Endothelial cell of umbilical vein (primary cell): ENCODE results near the gene CASR. TPM values are rescaled to one million over a fixed set of nuclear protein-coding genes. Genes with fewer than 3 reads are reported as not detected.

ENCODE experiments used
- BruUV-seq: library from RNA; stranded (reverse); fragments of 400-500 nt; replicated peaks from 2 replicates; lab custom pipeline; 2021; lab: Mats Ljungman, UMichigan
- CTCF ChIA-PET: fragments of 300-600, 350-600 bp; sonication (Branson Sonifier 250); formaldehyde crosslinking; loops from one replicate; lab custom pipeline; 2021; ENCODE audit warnings: antibody characterized with exemption, inconsistent platforms; lab: Charles Lee
- POLR2A ChIA-PET: fragments of 300-600, 350-600 bp; sonication (Branson Sonifier 250); formaldehyde crosslinking; loops from one replicate; lab custom pipeline; 2021; ENCODE audit warnings: antibody characterized with exemption, inconsistent platforms; lab: Charles Lee
- DNase-seq: peaks from one replicate; pipeline ENCODE4 v3.0.0-alpha.2; 2011; ENCODE audit warnings: low read depth, low spot score
- FAIRE-seq: peaks from 2 replicates; lab custom pipeline; 2011; peaks lifted over from hg19 to GRCh38; lab: Jason Lieb, UNC
- H2AFZ ChIP-seq: 2 replicates; pipeline ENCODE4 v1.6.0; 2012; ENCODE audit warnings: low read depth, low read length, control low read depth, inconsistent platforms
- H3K27ac ChIP-seq: 2 replicates; pipeline ENCODE4 v1.5.1; 2011; ENCODE audit warnings: low read depth, mild to moderate bottlenecking, control low read depth, low read length, moderate library complexity; ENCODE audit not compliant: insufficient read depth
- H3K27me3 ChIP-seq, 2 experiments: 2 replicates each; pipeline versions ENCODE4 v1.6.0 to v1.6.1; 2011; ENCODE audit warnings: low read length in 2 of 2, mixed read lengths in 1 of 2; ENCODE audit not compliant: control insufficient read depth in 2 of 2, insufficient read depth in 2 of 2
- H3K36me3 ChIP-seq, 2 experiments: 2 replicates in 1 of 2; 3 replicates in 1 of 2; pipeline ENCODE4 v1.5.1; 2011; ENCODE audit warnings: low read length in 2 of 2, mild to moderate bottlenecking in 1 of 2, moderate library complexity in 1 of 2; ENCODE audit not compliant: control insufficient read depth in 2 of 2, insufficient read depth in 2 of 2; ENCODE audit errors: extremely low read depth in 1 of 2
- H3K4me1 ChIP-seq: 3 replicates; pipeline ENCODE4 v1.5.1; 2011; ENCODE audit warnings: mild to moderate bottlenecking, low read length; ENCODE audit not compliant: control insufficient read depth, insufficient read depth; ENCODE audit errors: extremely low read depth
- H3K4me2 ChIP-seq: 2 replicates; pipeline ENCODE4 v1.6.1; 2011; ENCODE audit warnings: low read length, control low read depth, mixed read lengths; ENCODE audit not compliant: insufficient read depth
- H3K4me3 ChIP-seq, 3 experiments: fragments of 200-600 bp in 1 of 3; sonication (generic), shearing (Covaris generic) in 1 of 3; replicated peaks in 1 of 3; 2 replicates each; pipeline ENCODE4 v1.5.1; 2011 to 2016; ENCODE audit warnings: control low read depth in 3 of 3, low read length in 3 of 3, mild to moderate bottlenecking in 2 of 3, inconsistent platforms in 1 of 3, low read depth in 1 of 3, moderate library complexity in 1 of 3; ENCODE audit not compliant: insufficient read depth in 1 of 3
- H3K79me2 ChIP-seq: 2 replicates; pipeline ENCODE4 v1.6.0; 2012; ENCODE audit warnings: low read length, inconsistent platforms; ENCODE audit not compliant: control insufficient read depth, insufficient read depth
- H3K9ac ChIP-seq: replicated peaks from 2 replicates; pipeline ENCODE3; 2011; ENCODE audit warnings: low read length, control low read depth; ENCODE audit not compliant: insufficient read depth; ENCODE audit errors: extremely low read depth
- H3K9me1 ChIP-seq: replicated peaks from 3 replicates; pipeline ENCODE4 v1.6.0; 2011; ENCODE audit warnings: mild to moderate bottlenecking, low read length; ENCODE audit not compliant: control insufficient read depth, insufficient read depth; ENCODE audit errors: extremely low read depth
- H3K9me3 ChIP-seq: replicated peaks from 2 replicates; pipeline ENCODE4 v1.5.1; 2012; ENCODE audit warnings: low read length, inconsistent platforms; ENCODE audit not compliant: control insufficient read depth, insufficient read depth
- H4K20me1 ChIP-seq: replicated peaks from 2 replicates; pipeline ENCODE3; 2011; ENCODE audit warnings: mild to moderate bottlenecking, low read length; ENCODE audit not compliant: control insufficient read depth, insufficient read depth; ENCODE audit errors: extremely low read depth
- CTCF ChIP-seq, 2 donors: IDR thresholded peaks; 1 replicate in 1 of 2; 2 replicates in 1 of 2; pipeline ENCODE4 v1.5.1; 2011; ENCODE audit warnings: low read length in 2 of 2, mild to moderate bottlenecking in 2 of 2, moderate library complexity in 2 of 2, control low read depth in 1 of 2, inconsistent platforms in 1 of 2, low read depth in 1 of 2; ENCODE audit not compliant: insufficient read depth in 1 of 2; ENCODE audit errors: extremely low read depth in 1 of 2
- EZH2 ChIP-seq: IDR thresholded peaks from 2 replicates; pipeline ENCODE4 v1.6.1; 2012; ENCODE audit warnings: borderline replicate concordance, low read depth, mild to moderate bottlenecking, moderate library complexity, low read length, inconsistent platforms; ENCODE audit not compliant: severe bottlenecking
- FOS ChIP-seq: IDR thresholded peaks from 2 replicates; pipeline ENCODE4 v1.6.1; 2011; ENCODE audit warnings: mild to moderate bottlenecking, low read length, moderate library complexity, borderline replicate concordance; ENCODE audit not compliant: insufficient read depth
- GATA2 ChIP-seq: IDR thresholded peaks from 2 replicates; pipeline ENCODE4 v1.7.0; 2011; ENCODE audit warnings: low read depth, mild to moderate bottlenecking, moderate library complexity, mixed read lengths, low read length; ENCODE audit not compliant: insufficient read length, insufficient read depth
- JUN ChIP-seq: IDR thresholded peaks from 2 replicates; pipeline ENCODE4 v1.6.1; 2011; ENCODE audit warnings: borderline replicate concordance, low read depth; ENCODE audit not compliant: insufficient read length, insufficient read depth
- MYC ChIP-seq: IDR thresholded peaks from one replicate; pipeline ENCODE4 v1.6.1; 2011; ENCODE audit warnings: mild to moderate bottlenecking, low read depth, low read length
- POLR2A ChIP-seq: IDR thresholded peaks from 2 replicates; pipeline ENCODE4 v1.6.1; 2012; ENCODE audit warnings: low read depth, mild to moderate bottlenecking, control low read depth, low read length
- POLR2AphosphoS5 ChIP-seq: IDR thresholded peaks from 2 replicates; pipeline ENCODE4 v1.6.1; 2012; ENCODE audit warnings: low read depth, mild to moderate bottlenecking, control low read depth, low read length, moderate library complexity; ENCODE audit not compliant: insufficient read depth
- dilution Hi-C: fragments of 300-500 bp; cut with MboI; formaldehyde crosslinking; loops from one replicate; pipeline ENCODE4 v1.15.0; 2019; ENCODE audit warnings: low sequenced_read_pairs; ENCODE audit not compliant: extremely low pct_ligation_motif_present
- intact Hi-C: fragments of 100-400 bp; cut with micrococcal nuclease; formaldehyde crosslinking; loops from one replicate; pipeline ENCODE4 v1.10.0; 2022
- polyA plus RNA-seq, 4 experiments: library from polyadenylated mRNA; depleted of rRNA in 3 of 4; stranded (reverse) in 3 of 4; unstranded in 1 of 4; fragments of >200 nt; gene quantifications; 2 replicates each; pipeline versions ENCODE4 v1.2.1 to v1.2.3, GENCODE V29; 2011 to 2012; ENCODE audit warnings: missing spikeins in 1 of 4
- total RNA-seq: library from RNA; stranded (reverse); gene quantifications from 2 replicates; pipeline ENCODE4 v1.2.3, GENCODE V29; 2021
- TF ChIP-seq, protein P1 (sequence below): IDR thresholded peaks from 2 replicates; pipeline ENCODE4 v1.6.1; 2011; ENCODE audit not compliant: insufficient read depth, insufficient read length

CASR gene
- total and polyA plus RNA-seq, 2 donors (not counting 3 experiments of a cell fraction or from before 2014, with no cell fraction given) = not detected

DNA sequence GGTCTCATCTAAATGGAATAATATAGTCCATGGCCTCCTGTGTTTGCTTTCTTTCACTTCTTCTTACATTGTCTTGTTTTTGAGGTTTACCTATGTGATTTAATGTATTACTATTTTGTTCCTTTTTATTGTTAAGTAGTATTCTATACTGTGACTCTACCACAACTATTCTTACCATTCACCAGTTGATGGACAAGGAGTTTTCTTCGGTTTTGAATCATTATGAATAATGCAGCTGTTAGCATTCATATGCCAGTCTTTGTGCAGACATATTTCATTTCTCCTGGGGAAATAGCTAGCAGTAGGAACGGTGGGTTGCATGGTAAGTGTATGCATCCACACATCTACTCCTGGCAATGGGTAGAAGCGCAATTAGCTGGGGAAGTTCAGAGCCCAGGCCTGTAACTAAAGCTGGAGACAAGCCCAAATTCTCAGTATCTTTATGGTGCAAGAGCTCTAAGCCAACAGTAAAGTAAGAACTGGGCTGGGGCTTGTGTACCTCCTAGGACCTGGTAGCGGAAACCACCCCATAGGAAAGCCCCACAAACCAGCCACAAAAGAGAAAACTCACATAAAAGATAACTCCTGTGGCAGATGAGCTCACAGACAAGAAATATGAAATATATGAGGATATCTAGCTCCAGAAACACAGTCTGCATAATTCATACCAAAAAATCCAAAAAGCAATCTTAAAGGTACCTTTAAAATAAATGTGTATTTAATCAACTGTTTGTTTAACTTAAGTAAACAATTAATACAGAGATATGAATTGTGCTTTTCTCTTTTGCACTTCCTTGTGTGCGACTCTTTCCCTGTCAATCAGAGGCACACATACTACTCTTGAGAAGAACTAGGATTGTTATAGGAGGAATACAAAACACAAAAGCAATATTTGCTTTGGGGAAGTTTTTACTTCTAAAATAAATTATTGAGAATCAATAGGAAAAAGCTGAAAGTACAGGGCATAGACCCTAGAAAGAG lies 138.9 kb downstream of the CASR start:
- Histone ChIP-seq H3K9me1 (no peaks in the 10 kb centered on the region), H3K4me1 (no peaks in the 10 kb centered on the region), H2AFZ (no peak overlapping the region), H3K9me3 (no peaks in the 10 kb centered on the region), H3K27ac (no peak overlapping the region), H3K79me2 (no peaks in the 10 kb centered on the region), H4K20me1 (no peaks in the 10 kb centered on the region), H3K4me2 (no peak overlapping the region), H3K9ac (no peak overlapping the region), H3K27me3 (peaks cover 0 to 4% of the 10 kb centered on the region in 2 experiments), H3K4me3 (no peak overlapping the region), H3K36me3 (no peaks in the 10 kb centered on the region)
- intact Hi-C loops (no loop called here), dilution Hi-C loops (no loop called here)
- ChIA-PET POLR2A (no interaction called here), CTCF (no interaction called here)
- no peak for FAIRE-seq
- no peak for DNase-seq
- TF ChIP-seq POLR2AphosphoS5 (no peak), FOS (no peak), POLR2A (no peak), MYC (no peak), GATA2 (no peak), EZH2 (no peak), JUN (no peak), CTCF (IDR thresholded peaks at IDR 0.05; ENCODE audit: extremely low read depth in 1 of 2, insufficient read depth in 1 of 2, low read depth in 1 of 2, low read length in 2 of 2) (no peak)
- TF ChIP-seq, protein P1, sequence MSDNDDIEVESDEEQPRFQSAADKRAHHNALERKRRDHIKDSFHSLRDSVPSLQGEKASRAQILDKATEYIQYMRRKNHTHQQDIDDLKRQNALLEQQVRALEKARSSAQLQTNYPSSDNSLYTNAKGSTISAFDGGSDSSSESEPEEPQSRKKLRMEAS = no peak
- BruUV-seq = no TSS peak
